Thyroid gland (tissue), 4 donors: ENCODE data around the gene SPATA20.

Experiments used
- POLR2A ChIP-seq, 2 donors: fragments of 450-650 bp; IDR thresholded peaks; one replicate each; pipeline ENCODE4 v1.6.1; 2017; ENCODE audit warnings: antibody characterized with exemption in 2 of 2, mild to moderate bottlenecking in 2 of 2, moderate library complexity in 1 of 2
- TF ChIP-seq, protein P1 (sequence below), 6 experiments: fragments of 200-600 bp in 3 of 6; fragments of 450-650 bp in 3 of 6; sonication (generic) in 3 of 6; IDR thresholded peaks; one replicate each; pipeline ENCODE4 v1.5.1; 2016 to 2019; ENCODE audit warnings: antibody characterized with exemption in 6 of 6, mild to moderate bottlenecking in 2 of 6, inconsistent platforms in 1 of 6, moderate library complexity in 1 of 6

DNA sequence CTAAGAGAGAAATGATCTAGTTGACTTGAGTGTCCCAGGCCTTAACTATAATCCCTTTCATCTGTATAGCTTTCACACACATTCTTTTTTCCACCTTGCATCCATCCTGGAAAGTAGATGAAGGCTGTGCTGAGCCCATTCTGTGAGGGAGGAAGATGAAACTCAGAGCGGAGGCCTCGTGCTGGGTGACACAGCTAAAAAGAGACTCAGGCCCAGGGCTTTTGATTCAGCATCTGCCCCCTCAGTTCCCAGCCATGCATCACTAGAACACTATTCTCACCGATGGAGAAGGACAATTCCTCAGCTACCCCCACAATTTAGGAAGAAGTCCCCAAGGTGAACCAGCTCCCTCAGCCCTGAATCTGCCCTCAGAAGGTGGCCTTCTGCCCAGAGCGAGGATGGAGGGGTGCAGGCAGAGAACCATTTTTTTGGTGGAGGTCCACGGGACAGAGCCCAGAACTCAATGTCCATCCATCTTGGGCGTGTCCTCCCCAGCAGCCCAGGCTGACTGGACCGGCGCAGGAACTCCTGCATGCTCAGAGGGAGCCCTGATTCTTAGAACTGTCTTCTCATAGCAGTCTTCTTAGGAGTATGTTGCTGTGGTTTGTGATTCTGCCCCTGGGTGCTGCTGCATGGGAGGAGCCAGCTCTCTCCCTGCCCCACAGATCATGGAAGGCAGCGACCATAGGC is 44.5 kb upstream of the SPATA20 start:
- TF ChIP-seq, protein P1, sequence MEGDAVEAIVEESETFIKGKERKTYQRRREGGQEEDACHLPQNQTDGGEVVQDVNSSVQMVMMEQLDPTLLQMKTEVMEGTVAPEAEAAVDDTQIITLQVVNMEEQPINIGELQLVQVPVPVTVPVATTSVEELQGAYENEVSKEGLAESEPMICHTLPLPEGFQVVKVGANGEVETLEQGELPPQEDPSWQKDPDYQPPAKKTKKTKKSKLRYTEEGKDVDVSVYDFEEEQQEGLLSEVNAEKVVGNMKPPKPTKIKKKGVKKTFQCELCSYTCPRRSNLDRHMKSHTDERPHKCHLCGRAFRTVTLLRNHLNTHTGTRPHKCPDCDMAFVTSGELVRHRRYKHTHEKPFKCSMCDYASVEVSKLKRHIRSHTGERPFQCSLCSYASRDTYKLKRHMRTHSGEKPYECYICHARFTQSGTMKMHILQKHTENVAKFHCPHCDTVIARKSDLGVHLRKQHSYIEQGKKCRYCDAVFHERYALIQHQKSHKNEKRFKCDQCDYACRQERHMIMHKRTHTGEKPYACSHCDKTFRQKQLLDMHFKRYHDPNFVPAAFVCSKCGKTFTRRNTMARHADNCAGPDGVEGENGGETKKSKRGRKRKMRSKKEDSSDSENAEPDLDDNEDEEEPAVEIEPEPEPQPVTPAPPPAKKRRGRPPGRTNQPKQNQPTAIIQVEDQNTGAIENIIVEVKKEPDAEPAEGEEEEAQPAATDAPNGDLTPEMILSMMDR (IDR thresholded peaks at IDR 0.05): no peak
- TF ChIP-seq POLR2A (IDR thresholded peaks at IDR 0.05): no peak
